CD4-positive, alpha-beta T cell (primary cell): Measurements from ENCODE around the gene MYO1D. TPM values are rescaled to one million over a fixed set of nuclear protein-coding genes. Genes with fewer than 3 reads are reported as not detected.

Experiments
- ATAC-seq: fragments of 200-7000 bp; cut with Tn5 transposase; one replicate; pipeline ENCODE4 v1.10.0; 2022; ENCODE audit warnings: mild to moderate bottlenecking; ENCODE audit not compliant: poor library complexity
- CTCF ChIA-PET: fragments of 350-600 bp; sonication (Branson Sonifier 250); formaldehyde crosslinking; loops from one replicate; lab custom pipeline; 2021; ENCODE audit warnings: antibody characterized with exemption, inconsistent platforms; lab: Charles Lee
- POLR2A ChIA-PET: fragments of 350-600 bp; sonication (Branson Sonifier 250); formaldehyde crosslinking; loops from one replicate; lab custom pipeline; 2021; ENCODE audit warnings: antibody characterized with exemption, inconsistent platforms; lab: Charles Lee
- DNase-seq, 14 experiments: peaks; one replicate each; pipeline ENCODE4 v3.0.0-alpha.2; 2013 to 2020; ENCODE audit warnings: mixed read lengths in 2 of 14
- H3K27ac ChIP-seq, 2 donors: one replicate each; pipeline versions ENCODE4 v1.5.1 to v1.7.0; 2013; ENCODE audit warnings: low read length in 2 of 2, low read depth in 1 of 2, mild to moderate bottlenecking in 1 of 2
- H3K27me3 ChIP-seq, 2 experiments: 1 replicate in 1 of 2; 2 replicates in 1 of 2; pipeline versions ENCODE4 v1.6.1 to v1.7.0; 2013; ENCODE audit warnings: low read length in 2 of 2, control low read depth in 1 of 2, mild to moderate bottlenecking in 1 of 2, moderate library complexity in 1 of 2; ENCODE audit not compliant: insufficient read depth in 2 of 2, control insufficient read depth in 1 of 2
- H3K36me3 ChIP-seq: one replicate; pipeline ENCODE4 v1.6.1; 2013; ENCODE audit warnings: low read length, control low read depth; ENCODE audit not compliant: insufficient read depth
- H3K4me1 ChIP-seq: one replicate; pipeline ENCODE4 v1.6.1; 2013; ENCODE audit warnings: low read length, control low read depth; ENCODE audit not compliant: insufficient read depth
- H3K4me3 ChIP-seq: one replicate; pipeline ENCODE4 v1.5.1; 2013; ENCODE audit warnings: mild to moderate bottlenecking, low read length, moderate library complexity
- H3K9me3 ChIP-seq, 2 experiments: 1 replicate in 1 of 2; 2 replicates in 1 of 2; pipeline versions ENCODE4 v1.6.1 to v1.7.0; 2013; ENCODE audit warnings: low read length in 2 of 2, mild to moderate bottlenecking in 2 of 2, control low read depth in 1 of 2, moderate library complexity in 1 of 2; ENCODE audit not compliant: control insufficient read depth in 1 of 2, insufficient read depth in 1 of 2
- H3K27ac Mint-ChIP-seq: one replicate; pipeline ENCODE4 v1.8.0; 2020; ENCODE audit warnings: mixed read lengths
- H3K27me3 Mint-ChIP-seq: one replicate; pipeline ENCODE4 v1.8.0; 2021; ENCODE audit warnings: mixed read lengths
- H3K36me3 Mint-ChIP-seq: one replicate; pipeline ENCODE4 v1.8.0; 2021; ENCODE audit warnings: low read depth, mixed read lengths
- H3K4me1 Mint-ChIP-seq: one replicate; pipeline ENCODE4 v1.8.0; 2021; ENCODE audit warnings: low read depth, mixed read lengths
- H3K4me3 Mint-ChIP-seq: one replicate; pipeline ENCODE4 v1.8.0; 2020; ENCODE audit warnings: mild to moderate bottlenecking, mixed read lengths
- H3K9me3 Mint-ChIP-seq: one replicate; pipeline ENCODE4 v1.8.0; 2020; ENCODE audit warnings: mixed read lengths
- intact Hi-C, 2 experiments: fragments of 100-400 bp; cut with DNase I in 1 of 2; cut with micrococcal nuclease in 1 of 2; formaldehyde crosslinking; loops; one replicate each; pipeline versions ENCODE4 v1.15.1 to v1.9.0; 2023 to 2025; cut with DNase I, micrococcal nuclease
- total RNA-seq, 174 experiments: library from RNA in 2 of 174; stranded (reverse) in 2 of 174; gene quantifications; one replicate each; pipeline ENCODE4 v1.2.3 and lab custom pipeline; 2021 to 2026
- TF ChIP-seq, protein P1 (sequence below): fragments of 200-600 bp; IDR thresholded peaks from one replicate; pipeline ENCODE4 v1.8.0; 2022; ENCODE audit warnings: antibody characterized with exemption, mild to moderate bottlenecking

MYO1D gene
- total RNA-seq, 2 experiments from 2014 or later: 5.8 to 6.4 TPM

DNA sequence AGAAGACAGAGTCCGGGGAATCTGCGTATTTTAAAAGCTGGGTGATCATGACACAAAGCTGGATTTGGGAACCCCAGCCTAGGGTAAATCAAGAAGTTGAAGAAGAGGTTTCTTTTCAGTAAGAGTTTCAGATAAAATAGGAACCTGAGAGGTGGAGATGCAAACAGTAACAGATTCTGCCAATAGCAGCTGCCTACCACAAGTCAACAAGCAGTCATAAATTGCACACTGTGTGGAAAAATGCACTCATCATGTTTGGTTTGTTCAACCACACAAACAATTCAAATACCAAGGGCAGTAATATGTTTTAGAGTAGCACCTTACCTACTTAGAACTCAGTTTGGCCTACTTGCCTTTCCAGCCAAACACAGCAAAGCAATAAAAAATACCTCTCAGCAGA, 14.0 kb downstream of the MYO1D start:
- DNase-seq (no peak), ATAC-seq (no peak)
- Histone ChIP-seq H3K9me3 (no peaks in the 10 kb centered on the region), H3K36me3 (no peaks in the 10 kb centered on the region), H3K27me3 (no peaks in the 10 kb centered on the region), H3K27ac (no peak overlapping the region), H3K4me1 (no peaks in the 10 kb centered on the region), H3K4me3 (no peak overlapping the region)
- intact Hi-C loops: no loop called here
- CTCF ChIA-PET: interaction anchor here (4.0 kb wide), 1 partner anchor 14 kb away, joined by 12 read pairs; the partner anchor contains the start of gene MYO1D
- Mint-ChIP-seq H3K9me3 (no peaks in the 10 kb centered on the region), H3K27ac (no peak overlapping the region), H3K4me3 (no peak overlapping the region), H3K4me1 (no peaks in the 10 kb centered on the region), H3K36me3 (no peaks in the 10 kb centered on the region), H3K27me3 (peaks cover 15% of the 10 kb centered on the region)
- TF ChIP-seq, protein P1, sequence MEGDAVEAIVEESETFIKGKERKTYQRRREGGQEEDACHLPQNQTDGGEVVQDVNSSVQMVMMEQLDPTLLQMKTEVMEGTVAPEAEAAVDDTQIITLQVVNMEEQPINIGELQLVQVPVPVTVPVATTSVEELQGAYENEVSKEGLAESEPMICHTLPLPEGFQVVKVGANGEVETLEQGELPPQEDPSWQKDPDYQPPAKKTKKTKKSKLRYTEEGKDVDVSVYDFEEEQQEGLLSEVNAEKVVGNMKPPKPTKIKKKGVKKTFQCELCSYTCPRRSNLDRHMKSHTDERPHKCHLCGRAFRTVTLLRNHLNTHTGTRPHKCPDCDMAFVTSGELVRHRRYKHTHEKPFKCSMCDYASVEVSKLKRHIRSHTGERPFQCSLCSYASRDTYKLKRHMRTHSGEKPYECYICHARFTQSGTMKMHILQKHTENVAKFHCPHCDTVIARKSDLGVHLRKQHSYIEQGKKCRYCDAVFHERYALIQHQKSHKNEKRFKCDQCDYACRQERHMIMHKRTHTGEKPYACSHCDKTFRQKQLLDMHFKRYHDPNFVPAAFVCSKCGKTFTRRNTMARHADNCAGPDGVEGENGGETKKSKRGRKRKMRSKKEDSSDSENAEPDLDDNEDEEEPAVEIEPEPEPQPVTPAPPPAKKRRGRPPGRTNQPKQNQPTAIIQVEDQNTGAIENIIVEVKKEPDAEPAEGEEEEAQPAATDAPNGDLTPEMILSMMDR: no peak
- POLR2A ChIA-PET: no interaction called here

DNA sequence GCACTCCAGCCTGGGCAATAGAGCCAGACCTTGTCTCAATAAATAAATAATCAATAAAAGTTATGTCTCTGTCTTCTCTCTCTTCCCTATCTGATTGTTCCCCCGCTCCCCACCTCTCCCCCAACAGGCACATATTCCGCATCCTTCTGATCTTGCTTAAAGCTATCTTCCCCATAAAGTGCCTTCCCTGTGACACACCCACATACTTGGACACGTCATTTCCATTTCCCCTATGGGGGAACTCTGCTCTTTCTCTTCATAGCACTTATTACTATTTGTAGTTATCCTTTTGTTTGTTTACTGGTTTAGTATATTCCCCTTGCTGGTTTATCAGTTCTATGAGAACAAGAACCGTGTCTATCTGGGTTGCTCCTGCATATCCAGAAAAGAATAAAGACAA, 14.9 kb downstream of the MYO1D start:
- ATAC-seq (no peak), DNase-seq (no peak)
- intact Hi-C loops: no loop called here
- no peaks in the 10 kb centered on the region for H3K36me3 ChIP-seq
- ChIA-PET POLR2A (no interaction called here), CTCF (no interaction called here)
- Mint-ChIP-seq H3K4me1 (no peaks in the 10 kb centered on the region), H3K4me3 (no peak overlapping the region), H3K27me3 (peaks cover 19% of the 10 kb centered on the region), H3K27ac (no peak overlapping the region), H3K9me3 (no peaks in the 10 kb centered on the region), H3K36me3 (no peaks in the 10 kb centered on the region)
- H3K4me1 ChIP-seq: no peaks in the 10 kb centered on the region
- TF ChIP-seq, protein P1: no peak
- H3K27ac ChIP-seq: no peak overlapping the region
- H3K27me3 ChIP-seq: no peaks in the 10 kb centered on the region
- H3K9me3 ChIP-seq: no peaks in the 10 kb centered on the region
- no peak overlapping the region for H3K4me3 ChIP-seq

DNA sequence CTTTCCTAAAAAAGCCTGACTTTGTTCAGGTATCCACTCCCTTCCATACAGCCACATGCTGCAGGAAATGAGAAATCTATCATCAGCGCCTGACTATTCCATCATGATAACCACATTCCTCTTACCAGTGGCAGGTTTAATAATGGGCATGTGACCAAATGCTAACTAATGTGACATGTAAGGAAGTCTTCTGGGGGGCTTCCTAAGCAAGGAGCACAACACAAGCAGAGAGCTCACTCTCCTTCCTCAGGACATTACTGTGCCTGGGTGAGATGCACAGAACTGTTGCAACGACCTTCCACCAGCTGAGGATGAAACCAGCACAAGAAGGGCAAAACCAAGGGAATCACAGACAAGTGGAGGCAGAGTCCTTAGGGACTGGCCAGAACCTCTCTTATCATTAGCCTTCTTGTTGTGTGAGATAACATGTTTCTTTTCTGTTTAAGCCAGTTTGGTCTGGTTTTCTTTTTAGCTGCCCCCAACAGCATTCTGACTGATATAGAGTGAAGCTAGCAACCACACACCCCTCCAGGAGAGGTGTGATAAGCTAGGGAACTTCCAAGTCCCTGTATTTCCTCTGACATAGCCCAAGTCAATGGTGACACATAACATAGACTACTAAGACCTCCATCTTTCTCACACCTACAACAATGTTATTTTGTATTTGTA, 16.9 kb downstream of the MYO1D start:
- no peak overlapping the region for H3K4me3 Mint-ChIP-seq
- Histone ChIP-seq H3K9me3 (no peaks in the 10 kb centered on the region), H3K36me3 (no peaks in the 10 kb centered on the region), H3K4me3 (no peak overlapping the region), H3K4me1 (no peaks in the 10 kb centered on the region), H3K27ac (no peak overlapping the region), H3K27me3 (no peaks in the 10 kb centered on the region)
- no peak for DNase-seq
- no peaks in the 10 kb centered on the region for H3K36me3 Mint-ChIP-seq
- no peak for ATAC-seq
- H3K27me3 Mint-ChIP-seq: peaks cover 9% of the 10 kb centered on the region
- intact Hi-C loops: no loop called here
- TF ChIP-seq, protein P1: no peak
- CTCF ChIA-PET: no interaction called here
- H3K9me3 Mint-ChIP-seq: no peaks in the 10 kb centered on the region
- no peak overlapping the region for H3K27ac Mint-ChIP-seq
- H3K4me1 Mint-ChIP-seq: no peaks in the 10 kb centered on the region
- POLR2A ChIA-PET: no interaction called here
